Hematopoietic multipotent progenitor cell treated with erythropoietin and hydrocortisone succinate and interleukin-3 and kit ligand, for 4 days (in vitro differentiated cells): ENCODE results near the gene CST6.

Source experiments
- DNase-seq: peaks from one replicate; pipeline ENCODE4 v3.0.0-alpha.2; 2015

CST6 gene

DNA sequence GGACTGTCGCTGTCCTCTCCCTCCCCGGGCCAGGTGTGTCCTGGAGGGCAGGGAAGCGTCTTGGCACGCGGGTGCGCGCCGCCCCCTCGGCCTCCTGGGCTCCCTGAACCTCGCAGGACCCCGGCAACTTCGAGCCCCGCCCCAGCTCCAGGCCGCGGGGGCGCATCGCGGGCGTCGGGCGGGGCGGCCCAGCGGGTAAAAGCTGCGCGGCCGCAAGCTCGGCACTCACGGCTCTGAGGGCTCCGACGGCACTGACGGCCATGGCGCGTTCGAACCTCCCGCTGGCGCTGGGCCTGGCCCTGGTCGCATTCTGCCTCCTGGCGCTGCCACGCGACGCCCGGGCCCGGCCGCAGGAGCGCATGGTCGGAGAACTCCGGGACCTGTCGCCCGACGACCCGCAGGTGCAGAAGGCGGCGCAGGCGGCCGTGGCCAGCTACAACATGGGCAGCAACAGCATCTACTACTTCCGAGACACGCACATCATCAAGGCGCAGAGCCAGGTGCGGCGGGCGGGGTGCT, at the start of gene CST6:
TSS of gene CST6 (plus strand) at position 224 of the 519 bp plus-strand sequence. CDS start at position 261, 37 bp downstream.
- DNase-seq: peak; percentile 35

- DNase-seq: no peak
Observed at GRCh38 chr11:65962141-65962564, 49.7 kb upstream of the CST6 start.

- DNase-seq: no peak
Observed at GRCh38 chr11:65964906-65965305, 46.9 kb upstream of the CST6 start.

GRCh38 chr11:65965986-65966762, 45.6 kb upstream of the CST6 start:
- DNase-seq: no peak

GRCh38 chr11:65967329-65967934, 44.4 kb upstream of the CST6 start:
- DNase-seq: no peak

DNA sequence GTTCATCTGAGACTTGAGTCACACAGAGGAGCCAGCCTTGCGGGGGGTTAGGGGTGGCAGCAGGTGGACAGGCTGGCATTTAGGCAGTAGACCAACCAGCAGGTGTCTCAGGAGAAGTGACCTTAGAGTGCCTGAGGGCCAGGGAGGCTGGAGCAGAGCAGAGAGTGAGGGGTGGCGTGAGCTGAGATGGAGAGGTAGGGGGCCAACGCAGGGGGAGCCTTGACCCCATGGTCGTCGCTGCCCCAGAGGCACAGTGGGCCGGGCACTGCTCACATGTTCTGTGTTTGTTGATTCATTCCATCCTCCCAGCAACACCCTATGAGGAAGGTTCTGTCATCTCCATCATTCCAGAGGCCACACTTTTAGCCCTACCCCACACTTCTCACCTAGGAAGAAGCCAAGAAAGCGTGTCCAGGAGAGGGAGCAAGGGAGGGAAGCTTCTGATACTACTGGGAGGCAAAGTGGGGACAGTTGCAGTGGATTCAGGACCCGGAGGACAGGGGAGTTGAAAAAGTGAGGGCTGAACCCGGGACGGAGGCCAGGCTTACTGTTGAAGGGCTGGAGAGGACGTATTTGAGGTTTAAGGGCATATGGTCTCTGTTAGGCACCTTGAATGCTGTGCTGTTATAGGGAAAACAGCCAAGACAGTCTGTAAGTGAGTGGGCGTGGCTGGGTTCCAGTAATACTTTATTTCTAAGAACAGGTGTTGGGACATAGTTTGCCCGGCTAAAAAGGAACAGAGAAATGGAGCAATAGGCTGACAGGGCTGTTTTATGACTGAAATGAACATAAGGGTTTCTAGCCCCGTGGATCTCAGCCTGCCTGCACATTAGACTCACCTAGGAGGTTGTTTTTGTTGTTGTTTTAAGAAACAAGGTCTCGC, 43.0 kb upstream of the CST6 start:
- peak; percentile 44 for DNase-seq

DNA sequence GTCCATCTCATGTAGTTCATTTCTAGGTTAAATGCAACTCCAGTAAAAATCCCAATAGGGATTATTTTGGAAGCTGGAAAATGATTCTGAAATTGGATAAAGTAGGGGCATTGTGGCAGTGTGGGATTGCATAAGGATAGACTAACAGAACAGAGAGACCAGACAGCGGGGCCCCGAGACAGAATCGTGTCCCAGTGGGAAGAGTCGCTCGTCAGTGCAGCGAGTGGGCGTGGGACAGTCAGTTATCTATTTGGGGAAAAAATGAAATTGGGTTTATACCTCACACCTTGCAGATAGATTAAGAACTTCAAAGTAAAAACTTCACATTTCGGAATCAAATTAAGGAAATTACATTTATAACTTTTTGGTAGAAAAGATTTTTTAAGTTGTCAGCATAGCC, 39.7 kb upstream of the CST6 start:
- no peak for DNase-seq

DNA sequence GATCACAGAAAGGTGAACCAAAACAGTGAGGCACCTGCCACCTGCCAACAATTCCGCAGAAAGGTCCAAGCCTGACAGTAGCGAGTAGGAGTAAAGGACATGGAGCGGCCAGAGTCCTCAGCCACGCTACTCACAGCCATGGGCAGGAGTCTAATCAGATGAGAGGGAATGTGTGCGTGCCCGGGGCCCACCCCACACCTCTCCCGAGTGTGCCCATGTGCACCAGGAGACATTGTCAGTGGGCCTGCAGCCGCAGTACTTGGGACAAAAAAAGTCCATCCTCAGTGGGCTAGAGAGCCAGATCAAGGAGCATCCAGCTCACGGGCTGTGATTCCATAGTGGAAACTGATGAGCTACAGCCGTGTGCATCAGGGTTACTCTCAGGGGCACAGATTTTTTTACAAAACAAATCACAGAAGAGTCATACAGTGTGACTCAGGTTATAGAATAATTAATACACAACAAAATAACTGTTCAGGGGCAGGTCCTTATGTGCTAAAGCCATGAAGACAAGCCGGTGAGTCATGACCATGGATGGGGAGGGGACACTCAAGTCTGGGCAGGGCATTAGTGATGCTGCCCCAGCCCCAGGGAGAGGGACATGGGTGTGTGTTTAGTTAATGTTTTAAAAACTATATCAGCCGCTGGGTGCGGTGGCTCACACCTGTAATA, 38.2 kb upstream of the CST6 start:
- no peak for DNase-seq

DNA sequence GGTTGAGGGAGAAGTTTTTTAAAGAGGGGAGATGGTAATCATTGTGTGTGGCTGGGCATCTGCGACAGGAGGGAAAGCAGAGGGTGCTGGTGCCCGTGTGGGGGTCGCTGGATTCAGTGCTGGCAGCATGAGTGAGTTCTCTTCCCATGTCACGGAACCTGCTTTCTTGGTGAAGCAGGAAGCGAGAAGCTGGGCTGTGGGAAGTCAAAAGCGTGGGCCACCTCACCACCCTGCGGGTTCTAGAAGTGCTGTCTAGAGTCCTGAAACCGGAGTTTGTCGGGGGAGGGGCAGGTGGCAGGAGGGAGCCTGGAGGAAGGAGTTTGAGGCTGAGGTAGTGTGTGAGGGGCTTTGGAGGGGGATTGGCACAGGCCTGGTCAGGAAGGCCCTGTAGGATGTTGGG, 36.0 kb upstream of the CST6 start:
- DNase-seq: no peak

GRCh38 chr11:65976216-65977176, 35.3 kb upstream of the CST6 start:
- DNase-seq: no peak

DNA sequence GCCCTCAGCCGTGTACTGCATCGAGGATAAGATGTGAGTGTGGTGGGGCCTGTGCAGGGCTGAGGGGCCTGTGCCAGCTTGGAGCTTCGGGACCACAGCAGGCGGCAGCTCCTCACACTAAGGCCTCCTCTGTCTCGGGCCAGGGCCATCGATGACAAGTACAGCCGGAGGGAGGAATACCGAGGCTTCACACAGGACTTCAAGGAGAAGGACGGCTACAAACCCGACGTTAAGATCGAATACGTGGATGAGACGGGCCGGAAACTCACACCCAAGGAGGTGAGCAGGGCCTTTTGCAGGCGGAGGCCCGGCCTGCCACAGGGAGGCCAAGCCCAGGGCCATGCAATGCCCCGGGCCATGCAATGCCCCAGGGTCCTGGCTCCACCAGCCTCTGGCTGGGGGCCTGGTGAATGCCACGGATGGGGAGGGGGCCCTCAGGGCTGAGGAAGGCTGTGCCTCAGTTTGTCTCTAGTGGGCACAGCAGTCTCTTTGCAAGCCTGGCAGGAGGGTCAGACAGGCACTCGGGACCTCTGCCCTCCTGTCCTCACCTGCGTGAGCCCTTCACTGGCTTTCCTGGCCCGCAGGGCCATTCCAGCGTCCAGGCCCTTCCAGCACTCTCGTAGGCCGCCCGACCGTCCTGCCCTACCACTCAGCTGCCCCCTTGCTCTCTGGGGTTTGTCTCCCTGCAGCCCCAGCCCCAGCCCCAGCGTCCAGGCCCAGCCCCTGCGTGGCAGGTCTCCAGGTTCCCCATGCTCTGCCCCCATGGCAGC, 34.0 kb upstream of the CST6 start:
- DNase-seq: no peak

GRCh38 chr11:65978391-65979238, 33.2 kb upstream of the CST6 start:
- no peak for DNase-seq

GRCh38 chr11:65979261-65979759, 32.5 kb upstream of the CST6 start:
- no peak for DNase-seq

- DNase-seq: no peak
Observed at GRCh38 chr11:65981101-65981740, 30.6 kb upstream of the CST6 start.

GRCh38 chr11:65981972-65982823, 29.6 kb upstream of the CST6 start:
- no peak for DNase-seq

DNA sequence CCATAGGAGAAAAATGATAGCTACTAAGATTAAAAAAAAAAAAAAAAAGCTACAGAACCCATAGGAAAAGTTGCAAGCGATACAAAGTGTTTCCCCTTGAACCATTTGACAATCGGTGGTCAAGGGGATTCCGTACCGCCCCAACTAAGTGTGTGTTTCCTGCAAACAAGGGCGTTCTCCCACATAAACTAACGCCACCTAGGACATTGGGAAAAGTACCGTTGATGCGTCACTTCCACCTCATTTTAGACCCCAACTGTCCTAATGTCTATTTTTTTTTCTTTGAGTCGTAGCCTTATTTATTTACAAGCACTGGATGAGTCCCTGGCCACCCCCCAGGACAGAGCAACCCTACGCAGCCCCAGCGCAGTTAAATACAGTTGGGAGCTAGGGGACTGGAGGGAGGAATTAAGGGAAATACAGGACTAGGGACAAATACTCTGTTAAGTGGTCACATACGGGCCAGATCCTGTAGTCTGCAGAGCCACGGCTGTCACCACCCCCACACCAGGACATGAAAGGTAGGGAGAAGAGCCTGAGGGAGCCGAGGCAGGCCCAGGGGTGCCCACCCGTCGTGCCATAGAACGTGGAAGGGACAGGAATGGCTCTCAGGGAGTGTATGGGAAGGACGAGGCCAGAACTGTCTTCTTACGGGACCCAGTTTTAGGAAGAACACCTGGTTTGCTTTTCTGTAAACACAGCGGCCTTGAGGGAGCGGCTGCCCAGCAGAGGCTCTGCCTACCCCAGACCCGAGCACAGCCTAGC, 28.8 kb upstream of the CST6 start:
- no peak for DNase-seq

GRCh38 chr11:65983589-65983987, 28.2 kb upstream of the CST6 start:
- no peak for DNase-seq
